Epithelial cell of prostate (primary cell): ENCODE results near the gene CREB3L4.

Source experiments
- DNase-seq: peaks from one replicate; pipeline ENCODE4 v3.0.0-alpha.2; 2011; ENCODE audit warnings: low read depth, low spot score
- H3K27ac ChIP-seq: fragments of 450-650 bp; 2 replicates; pipeline ENCODE4 v1.5.1; 2017; ENCODE audit warnings: mild to moderate bottlenecking

CREB3L4 gene, protein sequence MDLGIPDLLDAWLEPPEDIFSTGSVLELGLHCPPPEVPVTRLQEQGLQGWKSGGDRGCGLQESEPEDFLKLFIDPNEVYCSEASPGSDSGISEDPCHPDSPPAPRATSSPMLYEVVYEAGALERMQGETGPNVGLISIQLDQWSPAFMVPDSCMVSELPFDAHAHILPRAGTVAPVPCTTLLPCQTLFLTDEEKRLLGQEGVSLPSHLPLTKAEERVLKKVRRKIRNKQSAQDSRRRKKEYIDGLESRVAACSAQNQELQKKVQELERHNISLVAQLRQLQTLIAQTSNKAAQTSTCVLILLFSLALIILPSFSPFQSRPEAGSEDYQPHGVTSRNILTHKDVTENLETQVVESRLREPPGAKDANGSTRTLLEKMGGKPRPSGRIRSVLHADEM

DNA sequence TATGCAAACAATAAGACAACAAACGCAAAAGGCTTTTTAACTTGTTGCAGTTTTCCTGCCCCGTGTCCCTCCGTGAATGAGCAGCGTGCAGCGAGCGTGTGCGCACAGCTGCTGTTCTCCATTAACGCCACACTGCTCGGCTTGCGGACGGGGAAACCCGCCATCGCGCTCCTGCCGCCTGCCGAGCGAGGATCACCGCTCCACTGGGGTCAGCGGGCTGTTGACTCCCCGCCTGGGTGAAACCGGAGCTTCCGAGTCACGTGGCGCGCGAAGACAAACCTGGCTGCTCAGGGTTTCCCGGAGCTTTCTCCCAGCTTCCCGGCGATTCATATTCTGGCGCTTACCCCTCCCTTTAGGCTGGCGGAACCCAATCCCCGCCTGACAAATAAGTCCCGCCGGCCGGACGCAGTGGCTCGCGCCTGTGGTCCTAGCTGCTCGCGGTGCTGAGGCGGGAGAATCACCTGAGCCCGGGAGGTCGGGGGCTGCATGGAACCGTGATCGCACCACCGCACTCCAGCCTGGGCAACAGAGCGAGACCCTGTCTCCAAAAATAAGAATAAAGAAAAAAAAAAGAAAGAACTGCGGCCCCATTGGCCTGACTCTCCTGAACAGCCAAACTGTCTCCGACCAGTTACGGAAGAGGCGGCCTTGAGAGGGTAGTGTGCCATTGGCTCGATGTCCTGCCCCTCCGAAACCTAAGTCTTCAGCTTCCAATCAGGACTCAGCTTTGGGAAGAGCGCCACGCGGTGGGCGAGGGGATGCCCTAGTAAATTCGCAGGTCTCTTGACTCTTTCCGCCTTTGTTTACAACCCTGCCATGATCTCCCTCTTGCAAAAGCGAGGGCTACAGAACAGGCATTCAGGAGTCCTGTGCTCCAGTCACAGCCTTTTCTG, at the start of gene CREB3L4:
Gene CREB3L4, plus strand, starts transcription at position 796 of the 893 bp plus-strand sequence. CDS start 624 bp downstream, outside the sequence.
- peak; percentile 88 for DNase-seq
- peak within 1 kb of the TSS; percentile 79 for H3K27ac ChIP-seq

DNA sequence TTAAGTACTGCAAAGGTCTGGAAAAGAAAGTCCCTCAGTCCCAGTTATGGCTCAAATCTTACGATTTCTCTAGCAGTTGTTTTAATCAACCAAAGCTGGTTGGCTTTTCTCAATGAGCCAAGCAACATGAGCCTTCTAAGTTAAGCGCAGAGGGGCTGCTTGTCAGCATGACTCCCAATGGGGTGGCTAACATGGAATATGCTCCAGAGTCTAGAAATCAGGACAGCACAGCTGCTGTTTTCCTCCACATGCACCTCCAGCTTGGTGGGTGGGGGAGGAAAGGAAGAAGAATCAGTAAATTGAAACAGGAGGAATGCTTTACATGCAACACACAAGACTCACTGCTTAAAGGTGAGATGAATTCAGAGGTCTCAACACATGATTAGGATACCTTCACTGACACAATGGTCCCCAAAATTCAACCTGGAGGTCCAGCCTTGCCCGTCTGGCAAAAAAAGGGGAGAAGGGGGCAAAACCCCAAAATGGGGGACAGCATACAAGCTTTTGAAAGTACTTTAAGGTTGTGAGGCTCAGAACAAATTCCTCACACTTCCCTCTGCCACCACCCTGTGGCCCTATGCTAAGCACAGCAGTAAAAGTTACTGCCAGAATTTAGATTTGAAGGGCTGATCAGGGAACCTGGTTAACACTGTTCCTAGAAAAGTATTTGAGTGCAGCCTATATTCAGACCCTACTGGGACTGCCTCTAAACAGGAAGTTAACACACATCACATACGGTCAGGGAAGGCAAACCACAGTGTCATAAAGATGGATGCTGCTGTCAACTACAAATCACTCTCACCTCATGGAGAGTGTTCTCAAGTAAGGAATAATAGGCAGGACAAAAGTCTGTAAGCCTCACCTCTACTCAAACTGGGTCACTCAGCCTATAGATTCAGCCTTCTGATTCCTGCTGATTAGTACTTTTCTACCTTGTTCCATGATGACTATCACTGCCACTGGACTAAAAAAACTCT, 47.5 kb upstream of the CREB3L4 start:
- DNase-seq = no peak
- H3K27ac ChIP-seq = no peak overlapping the region

DNA sequence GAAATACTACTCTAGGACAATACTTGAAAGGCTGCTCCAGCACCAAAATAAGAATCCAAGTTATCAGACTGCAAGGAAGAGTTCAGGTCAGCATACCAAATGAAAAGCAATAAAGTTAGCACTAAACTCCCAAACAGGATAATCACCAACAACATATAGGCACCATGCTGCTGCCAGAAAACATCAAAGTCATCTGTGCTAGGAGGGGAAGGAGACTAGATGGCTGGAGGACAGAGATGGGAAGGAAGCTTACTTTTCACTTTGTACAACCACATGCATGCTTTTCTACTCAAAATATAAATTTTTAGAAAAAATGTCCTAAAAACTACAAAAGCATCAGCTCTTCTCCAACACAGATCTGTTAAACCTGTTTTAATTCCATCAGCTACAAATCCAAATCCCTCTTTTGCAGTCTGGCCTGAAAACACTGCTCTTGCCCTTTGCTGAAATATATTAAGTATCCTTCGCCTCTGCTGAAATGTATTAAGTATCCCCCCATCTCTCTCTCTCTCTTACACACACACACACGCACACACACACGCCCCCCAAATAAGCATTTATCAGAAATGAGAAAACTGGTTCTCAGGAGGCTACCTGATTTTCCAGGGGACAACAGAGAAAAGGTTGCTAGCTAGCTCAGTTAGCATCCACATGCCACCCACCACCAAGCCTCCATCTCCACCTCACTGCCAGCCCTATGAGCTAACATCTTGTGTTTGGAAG, 46.5 kb upstream of the CREB3L4 start:
- H3K27ac ChIP-seq = peak overlapping the region; percentile 88
- DNase-seq = no peak

DNA sequence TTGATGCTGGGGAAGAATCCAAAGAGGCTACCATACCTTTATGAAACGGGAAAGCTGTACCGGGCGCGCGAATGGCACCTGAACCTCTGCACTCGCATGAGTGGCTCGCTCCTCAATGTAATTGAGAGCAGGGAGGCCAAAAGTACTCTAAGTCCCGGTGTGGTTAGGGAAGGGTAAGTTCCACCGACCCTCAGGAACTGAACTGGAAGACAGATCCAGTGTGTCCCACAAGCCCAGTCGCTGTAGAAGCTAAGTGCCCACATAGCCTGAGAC, 46.0 kb upstream of the CREB3L4 start:
- H3K27ac ChIP-seq = peak overlapping the region; percentile 88
- no peak for DNase-seq

DNA sequence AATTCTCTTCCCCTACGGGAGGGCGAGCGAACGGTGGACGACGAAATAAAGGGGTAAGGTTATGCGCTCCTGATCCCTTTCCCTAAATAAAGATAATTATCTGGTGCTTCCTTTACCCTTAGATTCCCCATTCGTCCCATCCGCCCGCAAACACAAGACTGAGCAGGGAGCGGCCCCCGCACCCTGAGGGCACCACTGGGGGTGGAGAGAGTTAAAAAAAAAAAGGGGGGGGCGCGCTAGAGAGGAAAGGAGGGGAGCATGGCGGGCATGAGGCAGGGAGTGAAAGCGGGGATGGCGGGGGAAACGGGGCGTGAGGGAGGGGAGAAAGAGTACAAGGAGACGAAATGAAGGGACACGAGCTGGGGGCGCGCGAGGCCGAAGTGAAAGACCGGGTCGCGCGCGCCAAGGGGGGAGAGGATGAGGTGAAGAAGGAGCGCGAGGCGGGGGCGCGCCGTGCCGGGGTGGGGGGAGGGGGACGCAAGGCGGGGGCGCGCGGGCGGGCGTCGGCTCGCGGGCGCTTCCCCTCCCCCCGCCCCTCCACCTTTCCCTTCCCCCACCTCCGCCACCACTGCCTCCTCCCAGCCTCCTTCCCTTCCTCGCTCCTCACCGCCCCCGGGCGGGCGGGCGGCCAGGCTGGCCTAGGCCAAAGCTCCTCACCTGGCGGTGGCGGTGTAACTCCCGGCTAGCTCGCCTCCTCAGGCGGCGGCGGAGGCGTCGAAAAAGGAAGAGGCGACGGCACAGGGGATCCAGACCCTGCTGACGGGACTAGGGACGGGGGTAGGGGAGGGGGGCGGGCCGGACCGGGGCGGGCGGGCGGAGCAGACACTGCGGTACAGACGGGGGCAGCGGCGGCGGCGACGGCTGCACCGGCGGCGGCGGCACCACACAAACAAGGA, 45.4 kb upstream of the CREB3L4 start:
- H3K27ac ChIP-seq = peak overlapping the region; percentile 88
- DNase-seq = no peak

DNA sequence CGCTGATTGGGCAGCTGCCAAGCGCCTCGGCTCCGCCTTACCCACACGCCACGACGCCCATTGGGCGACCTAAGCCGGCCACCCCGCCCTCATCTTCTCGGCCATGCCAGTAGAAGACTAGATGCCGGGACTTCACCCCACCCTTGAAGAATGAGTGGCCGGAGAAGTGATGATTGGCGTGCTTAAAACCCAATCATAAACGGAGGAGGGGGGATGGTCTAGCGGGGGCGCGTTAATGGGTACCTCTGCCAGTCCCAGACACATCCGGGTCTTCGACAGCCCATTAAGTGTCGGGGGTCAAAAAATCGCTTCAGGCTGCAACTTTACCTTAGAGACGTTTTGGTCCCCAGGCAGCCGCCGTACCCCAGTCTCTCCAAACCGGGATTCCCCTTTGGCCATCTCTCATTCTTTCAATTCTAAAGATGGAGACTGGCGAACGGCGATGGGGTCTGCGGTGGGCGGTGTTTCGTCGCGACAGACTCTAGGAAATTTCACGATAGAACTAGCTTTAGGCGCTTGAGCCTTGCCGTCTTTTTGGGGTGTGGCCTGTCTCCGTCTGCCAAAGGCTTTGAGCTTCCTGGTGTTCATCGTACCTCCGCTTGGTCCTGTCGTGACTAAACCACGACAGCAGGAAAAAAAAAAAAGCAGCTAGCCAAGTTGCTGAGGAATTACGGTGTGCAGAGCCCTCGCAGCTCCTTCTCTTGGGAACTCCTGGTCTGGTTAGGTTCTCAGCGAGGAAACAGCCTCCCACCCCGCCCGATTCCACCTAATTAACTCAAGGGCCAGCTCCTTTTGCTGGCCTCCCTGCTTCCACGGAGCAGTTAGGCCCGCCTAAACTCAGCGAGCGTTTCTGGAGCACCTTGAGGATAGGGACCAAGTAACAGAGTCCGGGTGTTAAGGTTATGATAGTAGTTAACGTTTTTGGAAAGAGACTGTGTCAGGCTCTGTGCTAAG, 44.5 kb upstream of the CREB3L4 start, which contains the start of gene GATAD2B:
Gene GATAD2B, minus strand, starts transcription at position 1 of the 954 bp plus-strand sequence. CDS start 94,625 bp downstream, outside the sequence.
- peak; percentile 99 for DNase-seq
- H3K27ac ChIP-seq = peak within 1 kb of the TSS; percentile 88

DNA sequence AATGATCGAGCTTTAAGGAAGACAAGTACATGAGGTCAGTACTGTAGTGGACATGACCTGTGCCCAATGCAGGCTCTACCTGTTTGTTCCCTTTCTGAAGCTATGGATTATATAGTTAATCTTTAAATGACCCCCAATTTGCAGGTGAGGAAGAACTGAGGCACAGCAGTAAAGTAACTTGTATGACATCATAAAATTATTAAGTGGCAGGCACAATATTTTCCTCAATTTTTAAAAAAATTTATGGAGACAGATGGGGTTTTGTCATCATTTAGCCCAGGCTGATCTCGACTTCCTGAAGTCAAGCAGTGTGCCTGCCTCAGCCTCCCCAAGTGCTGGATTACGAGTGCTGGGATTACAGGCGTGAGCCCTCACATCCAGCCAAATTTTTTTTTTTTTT, 41.3 kb upstream of the CREB3L4 start:
- DNase-seq = no peak
- H3K27ac ChIP-seq = no peak overlapping the region

DNA sequence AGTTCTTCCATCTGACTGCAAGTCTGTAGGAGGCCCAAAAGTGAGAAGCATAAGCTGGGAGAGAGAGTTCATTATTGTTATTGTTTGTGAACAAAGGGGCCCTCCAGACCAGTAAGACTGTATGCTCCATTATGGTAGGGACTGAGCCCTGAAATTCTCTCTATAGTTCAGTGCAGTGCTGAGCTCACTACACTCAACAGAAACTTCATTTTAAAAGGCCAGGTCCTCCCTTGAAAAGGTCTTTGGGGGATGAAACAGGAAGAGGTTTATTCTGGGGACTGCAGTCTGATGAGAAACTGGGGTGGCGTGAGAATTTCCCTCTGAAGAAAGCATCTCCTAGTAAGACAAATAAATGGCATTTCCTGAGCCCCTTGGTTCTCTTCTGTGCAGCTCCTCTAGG, 39.5 kb upstream of the CREB3L4 start:
- no peak for DNase-seq
- H3K27ac ChIP-seq = no peak overlapping the region

DNA sequence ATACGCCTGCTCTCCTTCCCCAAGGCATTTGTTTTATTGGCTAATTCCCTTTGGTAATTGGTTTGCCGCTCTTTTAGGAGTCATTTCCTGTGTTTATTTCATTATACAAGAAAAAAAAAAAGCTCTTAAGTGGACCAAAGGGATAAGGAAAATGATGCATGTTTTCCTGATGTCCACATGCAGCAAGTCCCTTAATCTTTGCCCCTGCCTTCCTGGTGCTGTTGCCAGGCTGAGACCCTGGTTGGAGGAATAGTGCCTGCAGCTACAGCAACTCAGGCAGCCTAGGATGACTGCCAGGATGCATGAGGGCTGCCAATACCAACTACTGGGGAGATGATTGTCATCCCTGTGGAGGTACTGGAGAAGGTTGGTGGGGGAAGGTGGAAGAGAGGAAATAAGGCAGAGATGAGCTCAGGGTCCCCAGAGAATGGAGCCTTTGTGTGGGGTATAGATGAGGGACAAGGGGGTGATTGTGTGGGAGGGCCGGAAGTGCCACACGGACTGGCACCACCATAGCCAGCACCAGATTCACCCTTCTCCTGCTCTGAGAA, 38.8 kb upstream of the CREB3L4 start:
- DNase-seq = no peak
- H3K27ac ChIP-seq = no peak overlapping the region

DNA sequence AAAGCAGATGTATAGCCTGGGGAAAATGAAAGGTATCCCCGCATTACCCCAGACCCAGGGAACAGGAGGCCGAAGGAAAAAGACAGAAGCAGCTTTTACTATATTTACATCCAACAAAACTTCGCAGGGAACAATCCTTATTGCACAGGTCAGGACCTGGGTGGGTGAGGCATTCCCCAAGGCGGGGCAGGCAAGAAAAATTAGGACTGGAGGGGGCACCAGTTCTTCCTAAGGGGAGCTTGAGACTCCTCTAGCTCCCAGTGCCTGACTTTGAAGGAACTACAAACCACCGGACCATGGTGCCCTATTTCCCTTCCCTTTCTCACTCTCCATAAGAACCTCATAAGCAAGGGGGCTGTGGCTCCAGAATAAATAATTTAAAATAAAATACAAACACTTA, 38.3 kb upstream of the CREB3L4 start:
- no peak overlapping the region for H3K27ac ChIP-seq
- DNase-seq = no peak

DNA sequence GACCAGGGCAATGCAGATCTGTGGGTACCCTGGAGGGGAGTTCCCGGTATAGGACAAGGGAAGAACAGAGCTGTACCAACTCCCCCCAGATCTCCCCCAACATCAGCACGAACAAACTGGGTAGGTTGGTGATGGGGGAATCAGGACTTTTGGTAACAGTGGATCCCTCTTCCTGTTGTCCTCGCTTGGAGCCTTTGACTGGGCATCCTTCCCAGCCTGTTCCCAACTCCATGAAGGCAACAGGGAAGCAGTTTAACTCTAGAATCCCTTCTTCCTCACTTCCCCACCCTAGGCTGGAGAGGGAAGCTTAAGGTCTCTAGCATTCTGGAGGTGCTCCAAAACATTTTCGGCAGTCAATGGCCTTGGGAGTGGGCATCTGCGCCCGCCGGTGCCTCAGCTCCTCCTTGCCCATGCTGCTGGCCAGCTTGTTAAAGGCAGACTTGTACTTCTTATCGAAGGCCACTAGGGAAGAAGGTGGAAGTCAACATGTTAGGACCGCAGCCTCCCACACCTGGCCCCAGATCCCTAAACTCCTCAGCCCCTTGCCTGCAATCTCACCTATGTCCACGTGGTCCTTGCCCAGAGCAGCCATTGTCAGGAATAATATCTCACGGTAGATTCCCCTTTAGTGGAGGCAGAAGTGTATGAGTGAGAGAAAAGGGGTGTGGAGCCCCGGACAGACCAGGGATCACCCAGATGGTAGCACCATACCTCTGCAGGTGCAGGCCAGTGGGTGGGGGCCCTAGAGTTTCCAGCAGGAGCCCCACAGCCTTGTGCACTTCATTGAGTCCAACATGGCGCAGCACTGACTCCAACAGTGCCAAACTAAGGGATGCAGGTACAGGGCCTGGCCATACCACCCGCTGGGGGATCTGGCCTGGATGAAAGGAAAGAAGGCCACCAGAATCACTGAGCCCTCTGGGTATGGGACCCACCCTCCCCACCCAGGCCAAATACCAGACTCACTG, 37.4 kb upstream of the CREB3L4 start:
- H3K27ac ChIP-seq = no peak overlapping the region
- no peak for DNase-seq

DNA sequence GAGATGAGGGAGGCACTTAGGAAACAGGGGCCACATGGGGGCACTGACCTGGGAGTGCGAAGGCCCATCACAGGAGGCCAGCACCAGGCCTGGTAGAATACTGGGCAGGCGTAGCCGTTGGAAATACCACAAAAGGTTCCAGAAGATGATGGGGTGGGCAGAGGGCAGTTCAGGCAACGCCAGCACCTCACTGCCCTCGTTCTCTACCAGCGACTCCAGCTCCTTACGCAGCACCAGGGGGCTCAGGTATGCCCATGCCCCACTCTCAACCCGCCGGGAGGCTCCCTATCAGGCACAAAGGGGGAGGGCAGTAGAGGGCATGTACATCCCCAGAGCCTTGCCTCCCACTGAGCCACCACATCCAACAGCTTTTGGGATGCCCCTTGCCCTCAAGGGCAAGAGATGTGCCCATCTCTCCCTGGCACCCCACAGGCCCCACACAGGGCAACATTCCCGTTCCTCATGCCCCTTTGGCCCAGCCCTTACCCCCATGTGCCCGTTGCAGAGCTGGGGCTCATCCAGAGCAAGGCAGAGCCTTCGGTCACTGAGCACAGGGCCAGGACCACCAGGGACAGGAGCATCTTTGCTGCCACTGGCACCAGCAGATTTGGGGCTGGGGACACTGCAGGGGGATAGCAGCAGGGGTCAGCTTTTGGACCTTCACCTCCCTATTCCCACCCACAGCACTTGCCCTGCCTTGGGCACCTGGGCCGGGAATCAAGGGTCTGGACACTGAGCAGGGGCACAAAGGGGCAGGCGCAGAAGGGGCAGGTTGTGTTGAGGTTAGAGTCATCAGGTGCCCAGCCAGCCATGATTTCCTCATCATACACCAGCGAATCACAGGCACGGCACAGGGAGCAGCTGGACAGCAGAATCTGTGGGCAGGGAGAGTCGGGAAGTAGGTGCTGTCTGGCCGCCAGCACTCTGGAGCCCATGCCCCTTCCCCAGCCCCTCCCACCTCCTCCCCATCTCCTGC, 35.3 kb upstream of the CREB3L4 start:
- DNase-seq = no peak
- H3K27ac ChIP-seq = no peak overlapping the region

DNA sequence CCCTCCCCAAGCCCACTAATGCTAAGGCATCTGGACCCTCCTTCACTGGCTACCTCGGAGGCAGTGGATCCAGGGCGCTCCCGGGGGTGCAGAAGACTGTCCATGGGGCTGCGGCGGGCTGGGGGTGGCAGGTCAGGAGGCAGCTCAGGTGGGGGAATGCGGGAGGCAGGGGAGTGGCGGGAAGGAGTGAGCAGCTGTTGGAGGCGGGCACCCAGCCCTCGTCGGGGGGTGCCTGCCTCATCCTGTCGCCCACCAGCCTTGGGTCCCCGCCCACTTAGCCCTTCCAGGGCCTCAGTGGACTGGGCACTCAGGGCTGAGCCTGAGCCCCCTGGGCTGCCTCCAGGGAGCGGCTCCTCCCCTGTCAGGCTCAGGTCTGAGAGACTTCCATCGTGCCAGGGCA, 34.3 kb upstream of the CREB3L4 start:
- no peak overlapping the region for H3K27ac ChIP-seq
- DNase-seq = no peak

DNA sequence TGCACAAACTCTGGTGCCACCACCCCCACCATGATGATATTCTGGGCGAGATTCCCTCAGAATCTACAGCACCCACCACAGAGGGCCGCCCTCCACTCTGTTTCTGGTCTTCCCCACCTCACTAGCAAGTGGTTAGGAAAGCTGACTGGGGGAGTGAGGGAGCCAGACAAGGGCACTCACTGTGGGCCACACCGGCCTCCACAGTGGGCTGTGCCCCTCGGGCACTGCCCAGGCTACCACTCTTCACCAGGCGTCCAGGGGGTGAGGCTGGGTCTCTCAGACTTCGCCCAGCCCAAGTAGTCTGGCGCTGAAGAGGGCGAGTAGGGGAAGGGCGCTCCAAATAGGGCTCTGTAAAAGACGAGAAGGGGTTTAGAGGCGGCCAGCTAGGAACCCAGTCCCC, 33.7 kb upstream of the CREB3L4 start:
- no peak for DNase-seq
- H3K27ac ChIP-seq = no peak overlapping the region

DNA sequence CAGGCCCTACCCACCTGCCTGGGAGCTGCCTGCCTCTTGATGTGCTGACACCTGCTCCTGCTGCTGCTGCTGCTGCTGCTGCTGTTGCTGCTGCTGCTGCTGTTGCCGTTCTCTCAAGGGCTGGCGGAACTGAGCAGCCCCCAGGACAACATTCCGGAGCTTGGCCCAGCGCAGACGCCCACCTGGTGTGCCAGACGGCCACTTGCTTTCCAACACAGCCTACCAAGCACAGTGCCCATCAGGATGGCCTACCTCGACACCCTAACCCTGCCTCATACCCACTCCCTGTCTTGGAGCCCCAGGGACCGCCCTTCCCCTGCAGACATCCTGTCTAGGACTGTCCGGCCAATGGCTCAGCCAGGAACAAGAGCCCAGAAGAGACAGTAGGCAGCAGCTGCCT, 33.0 kb upstream of the CREB3L4 start:
- no peak for DNase-seq
- H3K27ac ChIP-seq = no peak overlapping the region
